Right ventricle myocardium superior (tissue), 1 donor: ENCODE data around the gene UNC50. TPM values are rescaled to one million over a fixed set of nuclear protein-coding genes. Genes with fewer than 3 reads are reported as not detected.

Experiments used
- ATAC-seq: fragments of 200-7000 bp; cut with Tn5 transposase; one replicate; pipeline ENCODE4 v1.9.1; 2020; ENCODE audit warnings: mild to moderate bottlenecking; ENCODE audit not compliant: poor library complexity
- DNase-seq: peaks from one replicate; pipeline ENCODE4 v3.0.0-alpha.2; 2020
- intact Hi-C: fragments of 100-400 bp; cut with DNase I; formaldehyde crosslinking; loops from one replicate; pipeline ENCODE4 v1.11.2; 2022
- total RNA-seq: library from RNA; stranded (reverse); fragmentation: NEBNext Ultra II Directional; extraction: Animal tissue kit (Norgen Biotek cat#: 25700); gene quantifications from one replicate; pipeline ENCODE4 v1.2.1, GENCODE V29; 2021
- donor health status: DM: no; HTN: yes; CAD: no; lungs with severe emphysema.

UNC50 gene
- total RNA-seq, 1 donor from 2014 or later, result 26.4 TPM

GRCh38 chr2:98598781-98599428, 9.5 kb upstream of the UNC50 start:
- no peak for DNase-seq
- ATAC-seq, result no peak
- intact Hi-C loops, result no loop called here

DNA sequence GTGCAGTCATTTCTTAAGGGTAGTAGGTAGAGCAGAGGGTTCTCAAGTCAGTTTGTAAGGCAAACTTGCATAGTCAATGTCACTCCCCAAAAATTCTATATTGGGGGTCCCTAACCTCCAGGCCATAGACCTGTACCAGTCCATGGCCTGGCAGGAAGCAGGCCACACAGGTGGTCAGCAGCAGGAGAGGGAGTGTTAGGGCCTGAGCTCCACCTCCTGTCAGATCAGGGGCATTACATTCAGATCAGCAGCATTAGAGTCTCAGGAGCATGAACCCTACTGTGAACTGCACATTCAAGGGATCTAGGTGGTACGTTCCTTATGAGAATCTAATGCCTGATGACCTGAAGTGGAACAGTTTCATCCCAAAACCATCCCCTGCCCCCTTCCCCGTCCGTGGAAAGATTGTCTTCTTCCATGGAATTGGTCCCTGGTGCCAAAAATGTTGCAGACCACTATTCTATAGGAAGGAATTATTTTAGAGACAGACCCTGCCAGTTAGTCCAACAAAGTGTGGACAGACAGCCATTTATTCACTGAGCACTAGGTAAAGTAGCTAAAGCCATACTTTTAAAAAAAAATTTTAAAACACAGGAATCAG, 6.8 kb upstream of the UNC50 start:
- DNase-seq, result no peak
- intact Hi-C loops, result loop anchor here (5.0 kb wide), 1 partner anchor 189 kb away; no protein-coding TSS in a partner anchor
- ATAC-seq, result peak; percentile 73

DNA sequence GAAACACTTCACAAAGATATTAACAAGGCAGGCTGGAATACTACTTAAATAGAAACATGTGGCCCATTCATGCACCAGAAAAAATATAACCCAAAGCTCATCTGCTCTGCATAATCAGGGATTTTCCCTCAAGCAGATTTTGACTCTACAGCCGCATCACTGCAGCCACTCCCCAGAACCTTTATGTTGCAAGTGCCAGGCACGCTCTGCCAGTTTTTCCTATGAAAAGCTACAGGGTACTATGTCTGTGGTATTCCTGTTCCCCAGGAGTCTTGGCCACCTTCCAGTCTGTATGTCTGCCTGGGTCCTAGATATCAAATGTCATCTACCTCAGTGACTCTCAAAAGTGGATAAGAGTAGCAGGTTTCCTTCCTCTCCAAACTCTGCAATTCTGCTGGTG, 3.8 kb upstream of the UNC50 start:
- ATAC-seq, result no peak
- no peak for DNase-seq
- intact Hi-C loops, result loop anchor here (5.0 kb wide), 1 partner anchor 192 kb away; no protein-coding TSS in a partner anchor

DNA sequence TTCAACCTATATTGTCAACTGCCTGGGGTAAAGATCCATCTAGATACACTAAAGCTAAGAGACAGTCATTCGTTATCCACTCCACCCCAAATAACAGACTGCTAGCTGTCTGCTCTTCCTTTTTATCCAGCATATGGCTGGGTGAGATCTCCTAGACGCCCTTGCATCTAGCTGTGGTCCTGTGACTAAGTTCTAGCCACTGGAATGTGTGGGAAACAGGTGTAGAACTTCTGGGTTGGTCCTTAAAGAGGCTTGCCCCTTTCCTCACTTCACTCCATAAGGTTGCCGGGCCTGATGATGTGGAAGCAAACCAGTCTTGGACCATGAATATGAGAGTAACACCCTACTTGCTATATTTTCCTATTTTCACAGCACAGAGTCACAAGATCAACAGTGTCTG, 3.3 kb upstream of the UNC50 start:
- ATAC-seq (no peak), DNase-seq (no peak)
- intact Hi-C loops, result no loop called here

DNA sequence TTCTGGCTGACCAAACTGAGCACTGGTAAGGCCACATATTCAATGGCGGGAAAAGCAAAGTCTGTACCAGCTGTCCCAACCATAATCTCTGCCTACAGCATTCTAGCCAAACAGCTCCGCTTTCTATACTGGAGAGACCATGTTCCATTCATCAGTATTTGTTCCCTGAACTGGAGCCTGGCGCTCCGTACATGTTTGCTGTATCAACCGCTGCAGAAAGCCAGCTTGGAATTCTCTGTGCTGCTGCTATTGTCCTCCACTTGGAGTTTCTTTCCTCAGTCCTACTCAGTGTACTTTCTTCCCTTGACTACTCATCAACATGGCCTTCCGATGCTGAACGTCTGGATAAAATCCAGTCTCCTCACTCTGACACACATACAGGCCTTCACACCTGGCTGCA, 2.0 kb upstream of the UNC50 start:
- no peak for DNase-seq
- intact Hi-C loops, result no loop called here
- no peak for ATAC-seq

DNA sequence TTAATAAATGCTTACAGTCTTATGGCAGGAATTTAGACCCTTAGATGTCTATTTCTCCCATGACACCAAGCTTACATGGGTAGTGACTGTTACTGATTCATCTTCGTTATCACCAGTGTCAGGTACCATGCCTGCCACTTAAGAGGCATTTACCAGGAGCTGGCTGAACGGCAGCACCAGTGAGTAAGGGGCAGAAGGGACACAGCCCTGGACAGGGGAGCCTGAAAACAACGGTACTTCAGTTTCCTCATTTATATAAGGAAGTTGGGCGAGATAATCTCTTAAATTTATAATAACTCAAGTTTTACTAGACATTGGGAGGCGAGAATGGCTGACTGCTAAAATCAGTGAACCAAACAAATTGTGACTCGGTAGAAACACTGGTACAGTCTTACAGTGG, 1.3 kb upstream of the UNC50 start:
- no peak for DNase-seq
- intact Hi-C loops, result no loop called here
- ATAC-seq, result no peak

DNA sequence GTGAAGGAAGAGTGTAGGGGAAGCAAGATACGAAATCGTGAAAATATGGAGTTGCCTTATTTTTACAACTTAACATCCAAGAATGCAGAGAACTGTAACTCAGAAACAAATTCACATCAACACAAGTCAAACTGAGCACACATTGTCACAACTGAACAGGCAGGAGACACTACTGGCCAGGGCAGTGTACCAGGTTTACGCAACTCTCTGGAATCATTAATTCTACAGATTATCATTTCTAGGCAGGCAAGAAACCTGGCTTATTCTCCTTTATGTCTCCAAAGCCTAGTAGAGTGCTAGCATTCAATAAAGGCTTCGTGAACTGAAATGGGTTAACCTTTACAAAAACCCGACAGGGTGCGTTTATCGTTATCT, 661 bp upstream of the UNC50 start:
- DNase-seq, result no peak
- ATAC-seq, result peak; percentile 28
- intact Hi-C loops, result no loop called here

DNA sequence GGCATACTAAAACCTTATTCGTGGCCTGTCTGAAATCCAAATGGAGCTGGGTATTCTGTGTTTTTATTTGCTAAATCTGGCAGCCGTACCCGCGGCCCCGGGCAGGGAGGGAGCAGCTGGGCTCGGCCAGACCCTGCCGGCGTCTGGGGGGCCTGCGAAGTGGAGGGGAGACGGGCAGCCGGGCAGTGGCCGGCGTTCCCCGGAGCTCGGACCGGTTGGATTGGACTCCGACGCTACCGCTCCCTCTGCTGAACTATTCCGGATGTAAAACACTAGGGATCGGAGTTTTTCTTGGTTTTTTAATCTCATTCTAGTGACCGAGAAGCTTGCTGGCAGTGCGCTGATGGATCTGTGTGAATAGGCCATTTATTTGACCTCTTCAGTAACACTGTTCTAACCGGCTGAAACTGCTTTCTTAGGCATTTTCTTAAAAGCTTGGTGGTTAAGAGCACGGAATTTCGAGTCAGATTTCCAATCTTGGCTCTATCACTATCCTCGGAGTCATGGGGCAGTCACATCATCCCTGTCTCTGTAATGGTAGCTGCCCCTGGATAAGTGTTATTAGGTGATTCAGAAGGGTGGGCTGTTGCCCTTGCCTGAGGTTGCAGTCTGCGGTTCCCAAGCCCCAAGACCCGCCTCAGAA, 694 bp downstream of the UNC50 start:
- intact Hi-C loops, result no loop called here
- DNase-seq, result no peak
- ATAC-seq, result peak; percentile 39

DNA sequence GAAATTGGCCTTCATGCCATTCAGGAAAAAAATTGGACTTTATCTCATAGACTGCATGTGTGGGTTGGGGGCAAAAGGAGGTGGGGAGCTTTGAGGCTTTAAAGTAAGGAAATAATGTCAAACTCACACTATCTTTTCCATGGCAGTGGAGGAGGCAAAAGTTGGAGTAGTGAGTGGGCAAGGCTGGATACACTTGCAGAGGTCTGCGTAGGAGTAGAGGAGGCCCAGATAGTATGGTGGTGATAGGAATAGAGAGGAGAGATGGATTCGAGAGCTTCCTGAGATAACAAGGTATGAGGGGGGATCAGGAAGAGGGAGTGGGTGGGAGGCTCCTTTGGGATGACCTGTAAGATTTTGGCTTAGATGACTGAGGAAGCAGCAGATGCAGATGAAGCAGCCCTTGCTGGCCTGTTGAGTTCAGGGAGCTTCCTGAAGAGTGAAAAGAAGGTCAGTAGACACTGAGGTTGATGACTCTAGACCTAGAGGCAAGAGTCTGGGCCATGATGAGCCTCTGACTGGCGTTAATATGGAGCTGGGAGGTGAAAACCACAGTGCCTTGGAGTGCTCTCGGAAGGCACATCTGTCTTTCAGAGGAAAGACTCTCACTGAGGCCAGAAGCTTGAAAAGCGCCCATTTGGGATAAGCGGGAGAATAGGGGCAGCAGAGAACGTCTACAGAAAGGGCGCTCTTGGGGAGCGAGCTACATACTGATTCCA, 5.8 kb downstream of the UNC50 start:
- no peak for ATAC-seq
- no peak for DNase-seq
- intact Hi-C loops, result no loop called here

DNA sequence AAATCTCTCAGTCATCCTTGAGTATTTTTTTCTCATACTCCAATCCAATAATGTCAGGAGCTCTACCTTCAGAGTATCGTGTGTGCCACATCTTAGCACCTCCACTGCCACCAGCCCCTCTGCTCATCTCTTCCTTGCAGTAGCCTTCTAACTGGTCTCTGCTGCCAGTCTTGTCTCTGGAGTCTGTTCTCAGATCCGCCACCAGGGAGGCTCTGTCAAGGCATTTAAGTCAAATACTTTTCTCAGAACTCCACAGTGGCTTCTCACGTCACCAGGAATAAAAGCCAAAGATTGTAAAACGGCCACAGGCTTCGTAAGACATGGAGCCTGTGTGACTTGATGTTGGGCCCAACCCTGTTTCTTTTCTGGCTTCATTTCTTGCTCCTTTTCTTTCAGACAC, 7.1 kb downstream of the UNC50 start:
- no peak for DNase-seq
- ATAC-seq, result no peak
- intact Hi-C loops, result no loop called here

DNA sequence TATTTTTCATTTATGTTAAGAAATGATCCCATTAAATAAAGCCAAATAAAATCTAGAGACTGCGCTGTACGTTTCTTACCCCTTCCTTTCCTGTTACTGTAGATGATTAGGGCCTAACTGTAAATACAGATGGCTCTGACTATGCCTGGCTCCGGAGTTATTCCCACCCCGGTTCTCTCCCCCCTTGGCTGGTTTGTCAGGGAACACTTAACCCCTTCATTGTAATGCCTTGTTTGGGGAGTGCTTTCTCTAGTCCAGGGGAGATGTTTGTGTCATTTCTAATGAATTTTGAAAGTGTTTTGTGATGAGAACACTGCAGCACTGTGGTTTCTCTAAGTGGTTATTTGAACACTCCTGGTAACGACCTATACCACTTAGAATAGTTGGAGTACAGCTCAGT, 8.8 kb downstream of the UNC50 start:
- intact Hi-C loops, result no loop called here
- DNase-seq, result no peak
- ATAC-seq, result no peak

- ATAC-seq (peak; percentile 75), DNase-seq (peak; percentile 84)
- intact Hi-C loops, result no loop called here
These were observed 15.3 kb downstream of the UNC50 start for GRCh38 chr2:98623657-98624056.

GRCh38 chr2:98632351-98632750, 24.0 kb downstream of the UNC50 start:
- no peak for DNase-seq
- intact Hi-C loops, result no loop called here
- no peak for ATAC-seq

- no peak for ATAC-seq
- intact Hi-C loops, result no loop called here
These were observed 26.2 kb downstream of the UNC50 start for GRCh38 chr2:98634406-98635092.

GRCh38 chr2:98637401-98638147, 29.2 kb downstream of the UNC50 start:
- no peak for ATAC-seq

More at GRCh38 chr2:98634406-98635092, 26.2 kb downstream of the UNC50 start:
- no peak for DNase-seq

DNA sequence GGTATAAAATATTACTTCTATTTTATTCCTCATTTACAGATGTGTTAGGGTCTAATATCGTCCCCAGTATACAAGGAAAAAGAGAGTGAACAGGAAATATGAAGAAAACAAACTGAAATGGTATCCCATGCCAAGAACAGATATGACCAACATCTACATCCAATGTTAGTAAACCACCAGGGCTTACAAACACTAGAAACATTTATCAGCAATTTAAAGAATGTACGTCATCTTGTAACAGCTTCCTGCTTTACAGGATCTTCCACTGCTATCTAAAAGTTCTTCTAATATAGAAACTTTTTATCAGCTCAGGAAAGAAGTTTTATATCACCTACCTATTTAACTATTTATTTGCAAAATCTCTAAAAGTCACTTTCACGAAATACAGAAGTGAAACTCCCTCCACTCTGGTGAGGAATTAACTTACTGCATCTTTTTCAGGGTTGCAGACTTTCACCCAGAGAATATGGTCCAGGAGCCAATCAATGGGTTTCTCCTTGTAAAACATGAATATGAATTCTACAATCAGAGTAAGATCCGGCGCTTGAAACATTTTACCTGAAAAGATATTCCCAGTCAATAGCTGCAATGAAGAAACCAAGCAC, 35.2 kb downstream of the UNC50 start:
- no peak for DNase-seq
- no peak for ATAC-seq
- intact Hi-C loops, result no loop called here

More at GRCh38 chr2:98637401-98638147, 29.2 kb downstream of the UNC50 start:
- no peak for DNase-seq
- intact Hi-C loops, result no loop called here

GRCh38 chr2:98647636-98648035, 39.2 kb downstream of the UNC50 start:
- ATAC-seq (no peak), DNase-seq (no peak)
- intact Hi-C loops, result loop anchor here (2.0 kb wide), 1 partner anchor 189 kb away; no protein-coding TSS in a partner anchor

DNA sequence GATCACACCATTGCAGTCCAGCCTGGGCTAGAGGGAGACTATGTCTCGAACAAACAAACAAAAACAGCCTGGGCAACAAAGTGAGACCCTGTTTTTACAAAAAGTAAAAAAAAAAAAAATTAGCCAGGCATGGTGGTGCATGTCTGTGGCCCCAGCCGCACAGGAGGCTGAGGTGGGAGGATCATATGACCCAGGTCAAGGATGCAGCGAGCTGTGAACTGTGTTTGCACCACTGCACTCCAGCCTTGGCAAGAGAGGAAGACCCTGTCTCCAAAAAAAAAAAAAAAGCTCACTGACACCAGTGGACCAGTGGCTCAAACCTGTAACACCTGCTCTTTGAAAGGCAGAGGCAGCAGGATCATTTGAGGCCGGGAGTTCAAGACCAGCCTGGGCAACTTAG, 40.1 kb downstream of the UNC50 start:
- intact Hi-C loops, result loop anchor here (2.0 kb wide), 1 partner anchor 188 kb away; no protein-coding TSS in a partner anchor
- ATAC-seq, result no peak
- no peak for DNase-seq
